Epithelial cell of proximal tubule (primary cell): ENCODE data around the gene ZYX. TPM values are rescaled to one million over a fixed set of nuclear protein-coding genes. Genes with fewer than 3 reads are reported as not detected.

Experiments
- DNase-seq: peaks from one replicate; pipeline ENCODE4 v3.0.0-alpha.2; 2011; ENCODE audit warnings: low read depth
- H3K4me3 ChIP-seq: 2 replicates; pipeline ENCODE4 v1.5.1; 2011; ENCODE audit warnings: low read depth, mild to moderate bottlenecking, low read length
- total RNA-seq: library from RNA; depleted of rRNA; stranded (reverse); fragments of >200 nt; gene quantifications from 2 replicates; pipeline ENCODE4 v1.2.3, GENCODE V29; 2015
- TF ChIP-seq, protein P1 (sequence below): conservative IDR thresholded peaks from 2 replicates; pipeline ENCODE4 v1.5.1; 2012; ENCODE audit warnings: low read depth, mild to moderate bottlenecking, low read length

ZYX gene, protein sequence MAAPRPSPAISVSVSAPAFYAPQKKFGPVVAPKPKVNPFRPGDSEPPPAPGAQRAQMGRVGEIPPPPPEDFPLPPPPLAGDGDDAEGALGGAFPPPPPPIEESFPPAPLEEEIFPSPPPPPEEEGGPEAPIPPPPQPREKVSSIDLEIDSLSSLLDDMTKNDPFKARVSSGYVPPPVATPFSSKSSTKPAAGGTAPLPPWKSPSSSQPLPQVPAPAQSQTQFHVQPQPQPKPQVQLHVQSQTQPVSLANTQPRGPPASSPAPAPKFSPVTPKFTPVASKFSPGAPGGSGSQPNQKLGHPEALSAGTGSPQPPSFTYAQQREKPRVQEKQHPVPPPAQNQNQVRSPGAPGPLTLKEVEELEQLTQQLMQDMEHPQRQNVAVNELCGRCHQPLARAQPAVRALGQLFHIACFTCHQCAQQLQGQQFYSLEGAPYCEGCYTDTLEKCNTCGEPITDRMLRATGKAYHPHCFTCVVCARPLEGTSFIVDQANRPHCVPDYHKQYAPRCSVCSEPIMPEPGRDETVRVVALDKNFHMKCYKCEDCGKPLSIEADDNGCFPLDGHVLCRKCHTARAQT
- 117 and 152 TPM in 2 replicates for total RNA-seq

DNA sequence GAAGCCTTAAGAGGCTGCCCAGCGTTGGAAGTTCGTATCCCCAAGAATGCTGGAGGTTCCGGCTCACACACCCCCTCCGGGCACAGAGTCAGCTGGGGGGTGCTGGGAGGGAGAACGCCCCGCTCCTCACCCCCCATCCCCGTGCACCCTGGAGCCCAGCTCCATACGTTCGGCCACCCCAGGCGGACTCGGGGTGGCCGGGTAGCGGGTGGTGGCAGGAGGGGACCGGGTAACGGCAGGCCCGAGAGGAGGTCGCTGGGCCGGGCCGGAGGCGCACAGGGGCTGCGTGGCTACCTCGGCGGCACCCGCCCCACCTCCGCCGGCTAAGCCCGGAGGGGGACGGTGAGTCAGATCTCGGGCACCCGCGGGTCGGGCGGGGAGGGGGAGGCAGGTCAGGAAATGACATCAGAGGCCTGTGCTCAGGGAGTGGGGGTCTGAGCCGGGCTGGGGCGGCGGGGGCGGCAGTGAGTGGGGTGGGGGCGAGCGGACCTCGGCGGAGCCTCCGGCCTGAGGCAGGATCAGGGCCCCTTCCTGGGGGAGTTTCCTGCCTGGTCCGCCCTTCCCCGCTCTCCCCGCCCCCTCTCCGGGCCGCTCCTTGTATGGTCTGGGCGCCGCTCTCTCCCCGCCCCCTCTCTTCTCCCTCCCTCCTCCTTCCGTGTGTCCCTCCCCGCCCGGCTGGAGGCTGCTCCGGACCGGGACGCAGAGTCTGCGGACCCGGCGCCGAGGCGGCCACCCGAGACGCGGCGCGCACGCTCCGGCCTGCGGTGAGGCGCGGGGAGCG lies at the start of gene ZYX:
TSS of gene ZYX (plus strand) at position 700 of the 781 bp plus-strand sequence. CDS start 227 bp downstream, outside the sequence.
- H3K4me3 ChIP-seq: peak within 1 kb of the TSS; percentile 97
- no peak for DNase-seq

DNA sequence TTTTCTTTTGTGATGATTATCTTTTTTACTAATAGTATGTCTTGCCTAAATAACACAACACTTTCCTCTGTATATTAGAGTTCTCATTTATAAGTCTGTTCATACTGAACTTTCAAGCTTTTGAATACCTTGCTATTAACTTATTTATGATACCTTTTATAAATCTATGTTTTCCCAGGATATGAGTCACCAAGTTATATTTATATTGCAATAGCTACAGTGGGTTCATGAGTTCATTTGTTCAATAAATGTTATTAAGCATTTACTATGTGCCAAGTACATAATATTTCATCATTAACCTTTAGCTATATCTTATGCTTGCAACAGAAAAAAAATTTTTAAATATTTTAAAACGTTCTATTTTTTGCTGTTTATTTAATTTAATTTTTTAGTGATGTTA lies 46.9 kb upstream of the ZYX start:
- H3K4me3 ChIP-seq: no peak overlapping the region
- TF ChIP-seq, protein P1, sequence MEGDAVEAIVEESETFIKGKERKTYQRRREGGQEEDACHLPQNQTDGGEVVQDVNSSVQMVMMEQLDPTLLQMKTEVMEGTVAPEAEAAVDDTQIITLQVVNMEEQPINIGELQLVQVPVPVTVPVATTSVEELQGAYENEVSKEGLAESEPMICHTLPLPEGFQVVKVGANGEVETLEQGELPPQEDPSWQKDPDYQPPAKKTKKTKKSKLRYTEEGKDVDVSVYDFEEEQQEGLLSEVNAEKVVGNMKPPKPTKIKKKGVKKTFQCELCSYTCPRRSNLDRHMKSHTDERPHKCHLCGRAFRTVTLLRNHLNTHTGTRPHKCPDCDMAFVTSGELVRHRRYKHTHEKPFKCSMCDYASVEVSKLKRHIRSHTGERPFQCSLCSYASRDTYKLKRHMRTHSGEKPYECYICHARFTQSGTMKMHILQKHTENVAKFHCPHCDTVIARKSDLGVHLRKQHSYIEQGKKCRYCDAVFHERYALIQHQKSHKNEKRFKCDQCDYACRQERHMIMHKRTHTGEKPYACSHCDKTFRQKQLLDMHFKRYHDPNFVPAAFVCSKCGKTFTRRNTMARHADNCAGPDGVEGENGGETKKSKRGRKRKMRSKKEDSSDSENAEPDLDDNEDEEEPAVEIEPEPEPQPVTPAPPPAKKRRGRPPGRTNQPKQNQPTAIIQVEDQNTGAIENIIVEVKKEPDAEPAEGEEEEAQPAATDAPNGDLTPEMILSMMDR: no peak
- no peak for DNase-seq

More for the DNA sequence above, at the start of gene ZYX:
- TF ChIP-seq, protein P1: no peak

DNA sequence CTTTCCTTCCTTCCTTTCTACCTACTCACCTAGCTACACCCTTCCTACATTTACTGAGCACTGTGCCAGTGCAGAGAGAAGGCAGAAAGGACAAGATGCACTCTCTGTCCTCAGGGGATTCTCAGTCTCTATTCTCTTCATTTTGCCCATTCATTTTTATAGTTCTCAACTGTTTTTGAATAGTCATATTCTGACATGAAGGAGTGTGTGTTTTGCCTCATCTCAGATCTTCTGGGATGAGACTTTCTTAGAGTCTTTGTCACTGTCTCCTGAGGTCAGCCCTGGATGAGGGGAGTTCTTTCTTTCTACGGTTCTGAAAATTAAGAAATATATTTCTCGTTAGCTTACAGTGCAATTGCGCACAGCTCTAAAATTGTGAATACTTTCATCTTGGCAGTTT lies 43.9 kb upstream of the ZYX start:
- TF ChIP-seq, protein P1: no peak
- DNase-seq: no peak
- H3K4me3 ChIP-seq: no peak overlapping the region

DNA sequence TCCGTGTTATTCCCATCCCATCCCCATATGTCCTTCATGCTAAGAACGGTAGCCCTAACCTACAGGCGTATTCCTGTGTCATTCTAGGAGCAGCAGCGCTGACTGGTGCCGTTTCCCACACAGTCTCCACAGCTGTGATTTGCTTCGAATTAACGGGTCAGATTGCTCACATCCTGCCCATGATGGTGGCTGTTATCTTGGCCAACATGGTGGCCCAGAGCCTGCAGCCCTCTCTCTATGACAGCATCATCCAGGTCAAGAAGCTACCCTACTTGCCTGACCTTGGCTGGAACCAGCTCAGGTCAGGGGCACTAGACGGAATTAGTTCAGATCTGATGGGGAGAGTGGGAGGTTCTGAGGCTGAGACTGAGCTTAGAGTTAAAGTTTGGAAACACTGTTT lies 39.3 kb upstream of the ZYX start:
- TF ChIP-seq, protein P1: no peak
- no peak for DNase-seq

DNA sequence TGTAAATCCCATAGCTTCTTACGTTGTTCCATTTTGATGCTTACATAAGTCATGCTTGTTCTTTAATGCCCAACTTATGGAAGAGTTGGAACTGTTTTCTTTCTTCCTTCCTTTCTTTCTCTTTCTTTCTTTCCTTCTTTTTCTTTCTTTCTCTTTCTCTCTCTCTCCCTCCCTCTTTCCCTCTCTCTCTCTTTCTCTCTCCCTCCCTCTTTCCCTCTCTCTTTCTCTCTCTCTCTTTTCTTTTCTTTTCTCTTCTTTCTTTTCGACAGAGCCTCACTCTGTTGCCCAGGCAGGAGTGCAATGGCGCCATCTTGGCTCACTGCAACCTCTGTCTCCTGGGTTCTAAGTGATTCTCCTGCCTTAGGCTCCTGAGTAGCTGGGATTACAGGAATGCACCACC lies 37.5 kb upstream of the ZYX start:
- TF ChIP-seq, protein P1: no peak
- H3K4me3 ChIP-seq: no peak overlapping the region
- DNase-seq: no peak

More for the DNA sequence above, 39.3 kb upstream of the ZYX start:
- no peak overlapping the region for H3K4me3 ChIP-seq

DNA sequence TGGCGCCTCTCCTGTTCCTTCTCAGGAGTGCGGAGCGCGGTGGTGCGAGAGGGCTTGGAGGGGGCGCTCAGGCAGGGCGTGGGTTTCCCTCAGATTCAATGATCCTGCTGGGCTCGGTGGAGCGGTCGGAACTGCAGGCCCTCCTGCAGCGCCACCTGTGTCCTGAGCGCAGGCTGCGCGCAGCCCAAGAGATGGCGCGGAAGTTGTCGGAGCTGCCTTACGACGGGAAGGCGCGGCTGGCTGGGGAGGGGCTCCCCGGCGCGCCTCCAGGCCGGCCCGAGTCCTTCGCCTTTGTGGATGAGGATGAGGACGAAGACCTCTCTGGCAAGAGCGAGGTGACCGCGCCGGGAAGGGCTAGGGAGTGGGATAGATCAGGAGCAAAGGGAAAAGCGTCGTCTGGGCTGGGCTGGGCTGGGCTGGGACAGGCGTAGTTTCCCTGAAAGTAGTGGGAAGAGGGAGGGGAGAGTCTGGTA lies 35.7 kb upstream of the ZYX start:
- H3K4me3 ChIP-seq: peak overlapping the region; percentile 16
- no peak for DNase-seq
- TF ChIP-seq, protein P1: peak; percentile 56
